ENCODE measurements around the gene DIRAS1. TPM values are rescaled to one million over a fixed set of nuclear protein-coding genes. Genes with fewer than 3 reads are reported as not detected.

Gene DIRAS1
- total and polyA plus RNA-seq, 2 of the 8 experiments (the other 6 are each of a cell fraction or from before 2014, with no cell fraction given), result 20.2 to 22.3 TPM

- DNase-seq (ENCODE audit: low read depth in 1 of 2, low spot score in 2 of 2) (no peak), FAIRE-seq (no peak)
- Histone ChIP-seq H3K56ac (replicated peaks; ENCODE audit: insufficient read length, low read depth, low read length) (no peak overlapping the region), H2BK12ac (ENCODE audit: low read depth, low read length) (no peak overlapping the region), H3K27me3 (replicated peaks in 1 of 4; ENCODE audit: control insufficient read depth in 3 of 4, extremely low read depth in 1 of 4, insufficient read depth in 3 of 4, low read length in 3 of 4) (peaks cover 0 to 8% (median 2%) of the 10 kb centered on the region in 4 experiments; a peak in 2 of 7 replicates), H4K5ac (ENCODE audit: insufficient read length, low read depth, low read length) (no peak overlapping the region), H2BK5ac (ENCODE audit: low read depth, low read length) (no peak overlapping the region), H3K14ac (ENCODE audit: insufficient read length) (no peak overlapping the region), H3K18ac (ENCODE audit: extremely low read depth, low read length) (no peak overlapping the region), H4K20me1 (replicated peaks in 1 of 2; ENCODE audit: control insufficient read depth in 1 of 2, insufficient read depth in 2 of 2, low read length in 2 of 2) (no peaks in the 10 kb centered on the region), H3K4me2 (ENCODE audit: insufficient read depth in 1 of 2, low read depth in 2 of 2, low read length in 2 of 2) (no peak overlapping the region), H3K9ac (replicated peaks in 1 of 4; ENCODE audit: extremely low read depth in 1 of 4, low read depth in 3 of 4, low read length in 3 of 4) (no peak overlapping the region), H3K9me3 (ENCODE audit: insufficient read depth in 2 of 2, low read depth in 1 of 2, low read length in 1 of 2) (no peaks in the 10 kb centered on the region), H3K79me1 (ENCODE audit: low read depth, low read length) (no peaks in the 10 kb centered on the region), H3K23ac (ENCODE audit: insufficient read length) (no peak overlapping the region), H3K23me2 (ENCODE audit: low read depth, low read length) (no peaks in the 10 kb centered on the region), H2AFZ (ENCODE audit: low read length) (no peak overlapping the region), H3K36me3 (ENCODE audit: control insufficient read depth in 2 of 4, insufficient read depth in 4 of 4, low read length in 3 of 4) (no peaks in the 10 kb centered on the region), H2AK5ac (ENCODE audit: low read depth, low read length) (no peak overlapping the region), H4K91ac (replicated peaks; ENCODE audit: insufficient read length, low read length) (no peak overlapping the region), H3K4ac (replicated peaks; ENCODE audit: insufficient read length, low read depth, low read length) (no peak overlapping the region), H2BK15ac (ENCODE audit: low read length) (no peak overlapping the region), H2BK20ac (ENCODE audit: low read length) (no peak overlapping the region), H3K4me1 (replicated peaks in 1 of 4; ENCODE audit: control insufficient read depth in 3 of 4, insufficient read depth in 4 of 4, low read length in 3 of 4) (no peaks in the 10 kb centered on the region), H2BK120ac (replicated peaks; ENCODE audit: low read depth, low read length) (no peak overlapping the region), H4K8ac (ENCODE audit: extremely low read depth, insufficient read depth, low read length) (no peak overlapping the region), H3K79me2 (ENCODE audit: control insufficient read depth in 1 of 2, insufficient read depth in 2 of 2, low read length in 2 of 2) (no peaks in the 10 kb centered on the region), H3K27ac (ENCODE audit: low read depth, low read length) (no peak overlapping the region), H3K4me3 (ENCODE audit: extremely low read depth in 1 of 4, insufficient read depth in 2 of 4, low read depth in 3 of 4, low read length in 4 of 4) (no peak overlapping the region)
- WGBS, 2 experiments (ENCODE audit: extremely low coverage in 1 of 2, insufficient coverage in 1 of 2, insufficient read length in 1 of 2, insufficient replicate concordance in 2 of 2, low coverage in 1 of 2, low lambda C conversion rate in 2 of 2, missing lambda C conversion rate in 1 of 2), result 85% methylated on average over 7 of the region's 7 CpGs; no CpG with 5 or more reads in 1 of the 2 experiments
- ChIA-PET CTCF (ENCODE audit: partially characterized antibody) (interaction anchor here (3.8 to 9.8 kb wide), 2 partner anchors 94 to 99 kb away, joined by 19 to 117 read pairs; no protein-coding TSS in a partner anchor), POLR2A (ENCODE audit: partially characterized antibody) (interaction anchor here (0.7 kb wide), 1 partner anchor 72 kb away, joined by 3 read pairs; no protein-coding TSS in a partner anchor)
- no peak for TF ChIP-seq ATF3 (IDR thresholded peaks at IDR 0.05; ENCODE audit: insufficient read depth, low read depth, low read length)
- no peak for TF ChIP-seq KDM4A (IDR thresholded peaks at IDR 0.05; ENCODE audit: low read depth, low read length, severe bottlenecking)
- no peak for TF ChIP-seq TCF12 (IDR thresholded peaks at IDR 0.05; ENCODE audit: low read depth, low read length)
- TF ChIP-seq TAF7 (optimal IDR thresholded peaks at IDR 0.05; ENCODE audit: borderline replicate concordance, low read depth, low read length), result no peak
- no peak for TF ChIP-seq BRCA1 (IDR thresholded peaks at IDR 0.05; ENCODE audit: low read depth, low read length)
Observed at GRCh38 chr19:2747349-2747748, 26.2 kb upstream of the DIRAS1 start.

All from H1 (cell line).